ENCODE data around the gene NCCRP1. TPM values are rescaled to one million over a fixed set of nuclear protein-coding genes. Genes with fewer than 3 reads are reported as not detected.
A peak's percentile ranks its signal among the peaks of the same experiment; 100 is the strongest.

NCCRP1 gene
- total RNA-seq, 1 donor from 2014 or later = 1.9 TPM

DNA sequence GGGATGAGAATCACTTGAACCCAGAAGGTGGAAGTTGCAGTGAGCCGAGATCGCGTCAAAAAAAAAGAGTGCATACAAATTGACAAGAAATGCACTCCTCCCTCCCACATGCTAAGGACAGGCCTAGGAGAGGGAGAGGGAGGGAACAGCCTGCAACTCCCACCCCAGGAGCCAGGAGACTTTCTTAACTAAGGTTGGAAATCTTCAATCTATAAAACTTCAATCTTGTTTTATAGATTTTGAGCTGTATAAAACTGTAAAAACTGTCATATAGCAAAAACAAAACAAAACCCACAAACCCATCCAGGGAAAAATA lies 8.6 kb downstream of the NCCRP1 start:
- H3K9me3 ChIP-seq (ENCODE audit: low read depth) = no peaks in the 10 kb centered on the region
- H3K4me2 ChIP-seq = no peak overlapping the region
- Mint-ChIP-seq H3K27me3 (ENCODE audit: insufficient read depth, low read depth) (peaks cover 11% of the 10 kb centered on the region), H3K4me1 (peaks cover 10% of the 10 kb centered on the region), H3K9me3 (no peaks in the 10 kb centered on the region), H3K36me3 (no peaks in the 10 kb centered on the region), H3K27ac (peak overlapping the region; percentile 29), H3K4me3 (peak overlapping the region; percentile 15)
- no peaks in the 10 kb centered on the region for H3K4me1 ChIP-seq
- no peak overlapping the region for H3K9ac ChIP-seq
- H3K27ac ChIP-seq = no peak overlapping the region
- H3F3A ChIP-seq (ENCODE audit: low read depth) = no peaks in the 10 kb centered on the region
- TF ChIP-seq EZH2 (IDR thresholded peaks at IDR 0.05) (no peak), EZH2phosphoT487 (IDR thresholded peaks at IDR 0.05) (no peak)
- TF ChIP-seq, protein P1, sequence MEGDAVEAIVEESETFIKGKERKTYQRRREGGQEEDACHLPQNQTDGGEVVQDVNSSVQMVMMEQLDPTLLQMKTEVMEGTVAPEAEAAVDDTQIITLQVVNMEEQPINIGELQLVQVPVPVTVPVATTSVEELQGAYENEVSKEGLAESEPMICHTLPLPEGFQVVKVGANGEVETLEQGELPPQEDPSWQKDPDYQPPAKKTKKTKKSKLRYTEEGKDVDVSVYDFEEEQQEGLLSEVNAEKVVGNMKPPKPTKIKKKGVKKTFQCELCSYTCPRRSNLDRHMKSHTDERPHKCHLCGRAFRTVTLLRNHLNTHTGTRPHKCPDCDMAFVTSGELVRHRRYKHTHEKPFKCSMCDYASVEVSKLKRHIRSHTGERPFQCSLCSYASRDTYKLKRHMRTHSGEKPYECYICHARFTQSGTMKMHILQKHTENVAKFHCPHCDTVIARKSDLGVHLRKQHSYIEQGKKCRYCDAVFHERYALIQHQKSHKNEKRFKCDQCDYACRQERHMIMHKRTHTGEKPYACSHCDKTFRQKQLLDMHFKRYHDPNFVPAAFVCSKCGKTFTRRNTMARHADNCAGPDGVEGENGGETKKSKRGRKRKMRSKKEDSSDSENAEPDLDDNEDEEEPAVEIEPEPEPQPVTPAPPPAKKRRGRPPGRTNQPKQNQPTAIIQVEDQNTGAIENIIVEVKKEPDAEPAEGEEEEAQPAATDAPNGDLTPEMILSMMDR (IDR thresholded peaks at IDR 0.05) = no peak
- H3K27me3 ChIP-seq = peaks cover 20% of the 10 kb centered on the region
- H4K20me1 ChIP-seq (ENCODE audit: low read depth) = no peaks in the 10 kb centered on the region
- no peak for DNase-seq (ENCODE audit: low spot score)
- H3K36me3 ChIP-seq = no peaks in the 10 kb centered on the region
- no peaks in the 10 kb centered on the region for H3K79me2 ChIP-seq (ENCODE audit: low read depth)
- H2AFZ ChIP-seq (replicated peaks) = no peak overlapping the region
- H3K4me3 ChIP-seq = no peak overlapping the region

GRCh38 chr19:39206122-39206521 lies 9.4 kb downstream of the NCCRP1 start:
- Mint-ChIP-seq H3K4me3 (no peak overlapping the region), H3K4me1 (peaks cover 5% of the 10 kb centered on the region), H3K27ac (no peak overlapping the region), H3K9me3 (no peaks in the 10 kb centered on the region), H3K27me3 (ENCODE audit: insufficient read depth, low read depth) (peaks cover 13% of the 10 kb centered on the region), H3K36me3 (no peaks in the 10 kb centered on the region)
- no peaks in the 10 kb centered on the region for H4K20me1 ChIP-seq (ENCODE audit: low read depth)
- no peaks in the 10 kb centered on the region for H3K9me3 ChIP-seq (ENCODE audit: low read depth)
- H3F3A ChIP-seq (ENCODE audit: low read depth) = no peaks in the 10 kb centered on the region
- H3K27me3 ChIP-seq = peaks cover 20% of the 10 kb centered on the region
- H3K27ac ChIP-seq = no peak overlapping the region
- H3K79me2 ChIP-seq (ENCODE audit: low read depth) = no peaks in the 10 kb centered on the region
- no peak overlapping the region for H2AFZ ChIP-seq (replicated peaks)
- TF ChIP-seq EZH2 (IDR thresholded peaks at IDR 0.05) (no peak), EZH2phosphoT487 (IDR thresholded peaks at IDR 0.05) (no peak)
- TF ChIP-seq, protein P1 (IDR thresholded peaks at IDR 0.05) = no peak
- no peak overlapping the region for H3K9ac ChIP-seq
- H3K4me3 ChIP-seq = no peak overlapping the region
- H3K36me3 ChIP-seq = no peaks in the 10 kb centered on the region
- H3K4me2 ChIP-seq = no peak overlapping the region
- no peaks in the 10 kb centered on the region for H3K4me1 ChIP-seq
- DNase-seq (ENCODE audit: low spot score) = no peak

GRCh38 chr19:39207293-39207836 lies 10.6 kb downstream of the NCCRP1 start:
- H4K20me1 ChIP-seq (ENCODE audit: low read depth) = no peaks in the 10 kb centered on the region
- no peak overlapping the region for H3K27ac ChIP-seq
- Mint-ChIP-seq H3K36me3 (no peaks in the 10 kb centered on the region), H3K27me3 (ENCODE audit: insufficient read depth, low read depth) (peaks cover 10% of the 10 kb centered on the region), H3K27ac (no peak overlapping the region), H3K4me1 (no peaks in the 10 kb centered on the region), H3K9me3 (no peaks in the 10 kb centered on the region), H3K4me3 (no peak overlapping the region)
- H3K4me3 ChIP-seq = no peak overlapping the region
- H2AFZ ChIP-seq (replicated peaks) = no peak overlapping the region
- no peaks in the 10 kb centered on the region for H3K4me1 ChIP-seq
- H3K36me3 ChIP-seq = no peaks in the 10 kb centered on the region
- no peak for DNase-seq (ENCODE audit: low spot score)
- no peak for TF ChIP-seq EZH2 (IDR thresholded peaks at IDR 0.05)
- TF ChIP-seq EZH2phosphoT487 (IDR thresholded peaks at IDR 0.05) = no peak
- H3K4me2 ChIP-seq = no peak overlapping the region
- no peaks in the 10 kb centered on the region for H3F3A ChIP-seq (ENCODE audit: low read depth)
- H3K9me3 ChIP-seq (ENCODE audit: low read depth) = no peaks in the 10 kb centered on the region
- H3K27me3 ChIP-seq = peaks cover 20% of the 10 kb centered on the region
- no peak overlapping the region for H3K9ac ChIP-seq
- no peaks in the 10 kb centered on the region for H3K79me2 ChIP-seq (ENCODE audit: low read depth)

DNA sequence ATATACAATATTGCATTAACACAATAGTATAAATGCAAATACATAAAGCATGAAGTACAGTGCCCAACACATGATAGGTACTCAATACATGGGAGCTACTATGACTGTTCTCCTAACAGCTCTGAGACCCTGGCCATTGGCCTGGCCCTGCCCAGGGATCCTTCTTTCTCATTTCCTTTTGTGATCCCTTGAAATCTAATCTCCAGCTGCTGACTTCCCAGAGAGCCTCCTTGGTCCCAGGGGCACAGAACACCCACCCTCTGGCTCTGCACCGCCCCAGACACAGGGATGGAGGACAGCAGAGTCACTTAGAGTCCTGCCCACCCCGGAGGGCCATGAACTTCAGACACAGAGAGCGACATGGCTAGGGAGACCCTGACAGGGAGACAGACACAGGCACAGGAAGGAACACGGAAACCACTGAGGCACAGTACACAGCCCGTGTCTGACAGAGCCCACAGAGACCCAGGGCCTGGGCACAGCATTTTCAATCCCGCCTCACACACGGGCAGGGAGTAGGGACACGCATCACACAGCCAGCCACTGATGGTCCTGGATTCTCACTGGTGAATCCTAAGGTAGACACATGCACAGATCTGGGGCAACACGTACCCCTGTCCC lies 11.5 kb downstream of the NCCRP1 start:
- H3K27ac Mint-ChIP-seq = no peak overlapping the region
- H3K9me3 Mint-ChIP-seq = no peaks in the 10 kb centered on the region
- Histone ChIP-seq H3K4me2 (no peak overlapping the region), H3K27me3 (peaks cover 16% of the 10 kb centered on the region), H3K27ac (no peak overlapping the region), H3F3A (ENCODE audit: low read depth) (no peaks in the 10 kb centered on the region), H3K9ac (no peak overlapping the region), H3K9me3 (ENCODE audit: low read depth) (no peaks in the 10 kb centered on the region), H3K4me1 (no peaks in the 10 kb centered on the region), H3K36me3 (no peaks in the 10 kb centered on the region), H3K4me3 (no peak overlapping the region), H2AFZ (replicated peaks) (no peak overlapping the region), H3K79me2 (ENCODE audit: low read depth) (no peaks in the 10 kb centered on the region), H4K20me1 (ENCODE audit: low read depth) (no peaks in the 10 kb centered on the region)
- H3K27me3 Mint-ChIP-seq (ENCODE audit: insufficient read depth, low read depth) = peaks cover 13% of the 10 kb centered on the region
- TF ChIP-seq EZH2 (IDR thresholded peaks at IDR 0.05) (no peak), EZH2phosphoT487 (IDR thresholded peaks at IDR 0.05) (no peak)
- TF ChIP-seq, protein P1 (IDR thresholded peaks at IDR 0.05) = no peak
- no peaks in the 10 kb centered on the region for H3K4me1 Mint-ChIP-seq
- H3K36me3 Mint-ChIP-seq = no peaks in the 10 kb centered on the region
- no peak for DNase-seq (ENCODE audit: low spot score)
- peak overlapping the region; percentile 41 for H3K4me3 Mint-ChIP-seq
